ENCODE results near the gene WDR59.
"Not testable (repeated sequence)": the region's sequence is repeated elsewhere in the genome, so short reads cannot be mapped to it uniquely, and the experiment has no call there.

DNA sequence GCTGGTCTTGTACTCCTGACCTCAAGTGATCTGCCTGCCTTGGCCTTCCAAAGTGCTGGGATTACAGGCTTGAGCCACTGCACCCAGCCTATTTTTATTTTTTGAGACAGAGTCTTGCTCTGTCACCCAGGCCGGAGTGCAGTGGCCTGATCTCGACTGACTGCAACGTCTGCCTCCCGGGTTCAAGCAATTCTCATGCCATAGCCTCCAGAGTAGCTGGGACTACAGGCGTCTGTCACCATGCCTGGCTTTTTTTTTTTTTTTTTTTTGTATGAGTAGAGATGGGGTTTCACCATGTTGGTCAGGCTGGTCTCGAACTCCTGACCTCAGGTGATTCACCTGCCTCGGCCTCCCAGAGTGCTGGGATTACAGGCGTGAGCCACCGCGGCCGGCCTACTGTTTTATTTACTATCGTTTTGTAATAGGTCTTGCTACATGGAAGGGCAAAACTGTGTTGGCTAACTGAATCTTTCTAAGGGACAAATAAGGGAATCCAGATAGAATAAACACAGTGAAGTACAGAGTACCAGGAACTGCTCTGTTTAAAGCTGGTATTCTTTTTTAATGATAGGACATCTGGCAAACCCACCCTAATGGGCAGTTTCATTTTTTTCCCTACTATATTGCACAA lies 31.6 kb upstream of the WDR59 start:
- not testable (repeated sequence) for TF ChIP-seq EP300 (IDR thresholded peaks at IDR 0.05; ENCODE audit: low read depth); CTCF (IDR thresholded peaks at IDR 0.05); POLR2A (IDR thresholded peaks at IDR 0.05)

All from transverse colon (tissue), 3 donors.